Liver (tissue), 9 donors: Measurements from ENCODE around the gene RPL34. TPM values are rescaled to one million over a fixed set of nuclear protein-coding genes. Genes with fewer than 3 reads are reported as not detected.
A peak's percentile ranks its signal among the peaks of the same experiment; 100 is the strongest.

Experiments used
- DNase-seq: peaks from one replicate; pipeline ENCODE4 v3.0.0-alpha.2; 2017; ENCODE audit warnings: low spot score
- H3K27ac ChIP-seq, 2 donors: one replicate each; pipeline ENCODE4 v1.7.0; 2013; ENCODE audit warnings: inconsistent platforms in 2 of 2, low read length in 2 of 2, control low read depth in 1 of 2, low read depth in 1 of 2, mild to moderate bottlenecking in 1 of 2
- H3K27me3 ChIP-seq, 4 donors: one replicate each; pipeline versions ENCODE4 v1.6.1 to v1.7.0; 2013; ENCODE audit warnings: low read length in 3 of 4, inconsistent platforms in 1 of 4, mild to moderate bottlenecking in 1 of 4, moderate library complexity in 1 of 4; ENCODE audit not compliant: control insufficient read depth in 4 of 4, insufficient read depth in 4 of 4
- H3K36me3 ChIP-seq, 4 donors: one replicate each; pipeline versions ENCODE4 v1.6.1 to v1.7.0; 2013; ENCODE audit warnings: low read length in 3 of 4, mild to moderate bottlenecking in 3 of 4, low read depth in 1 of 4, moderate library complexity in 1 of 4; ENCODE audit not compliant: control insufficient read depth in 4 of 4, insufficient read depth in 3 of 4
- H3K4me1 ChIP-seq, 4 donors: one replicate each; pipeline versions ENCODE4 v1.6.1 to v1.7.0; 2013; ENCODE audit warnings: low read length in 3 of 4, mild to moderate bottlenecking in 3 of 4, moderate library complexity in 1 of 4; ENCODE audit not compliant: control insufficient read depth in 4 of 4, insufficient read depth in 4 of 4
- H3K4me3 ChIP-seq, 3 donors: one replicate each; pipeline versions ENCODE4 v1.6.1 to v1.7.0; 2013; ENCODE audit warnings: low read length in 3 of 3, control low read depth in 1 of 3, low read depth in 1 of 3, mild to moderate bottlenecking in 1 of 3
- H3K9ac ChIP-seq, 2 donors: one replicate each; pipeline ENCODE4 v1.7.0; 2013; ENCODE audit warnings: low read length in 2 of 2, mild to moderate bottlenecking in 2 of 2, moderate library complexity in 2 of 2, control low read depth in 1 of 2, low read depth in 1 of 2
- H3K9me3 ChIP-seq, 4 donors: one replicate each; pipeline versions ENCODE4 v1.6.1 to v1.7.0; 2013; ENCODE audit warnings: low read length in 3 of 4; ENCODE audit not compliant: control insufficient read depth in 4 of 4
- CTCF ChIP-seq: fragments of 150-350 bp; IDR thresholded peaks from 2 replicates; pipeline ENCODE4 v1.5.1; 2017; ENCODE audit warnings: improper control_type of control experiment, low read depth, low read length; ENCODE audit not compliant: missing input control
- EGR1 ChIP-seq, 2 donors: IDR thresholded peaks; 2 replicates each; pipeline ENCODE4 v1.6.1; 2016 to 2018; ENCODE audit warnings: antibody characterized with exemption in 2 of 2, low read depth in 2 of 2
- FOXA1 ChIP-seq: IDR thresholded peaks from 2 replicates; pipeline ENCODE4 v1.6.1; 2016; ENCODE audit warnings: antibody characterized with exemption
- FOXA2 ChIP-seq: IDR thresholded peaks from 2 replicates; pipeline ENCODE4 v1.6.1; 2016; ENCODE audit warnings: antibody characterized with exemption
- GABPA ChIP-seq, 2 donors: IDR thresholded peaks in 1 of 2; conservative IDR thresholded peaks in 1 of 2; 2 replicates each; pipeline ENCODE4 v1.6.1; 2016; ENCODE audit warnings: antibody characterized with exemption in 2 of 2, mild to moderate bottlenecking in 1 of 2, moderate library complexity in 1 of 2
- HNF4A ChIP-seq, 2 donors: conservative IDR thresholded peaks; 2 replicates each; pipeline ENCODE4 v1.6.1; 2016; ENCODE audit warnings: antibody characterized with exemption in 2 of 2, mild to moderate bottlenecking in 2 of 2
- HNF4G ChIP-seq: IDR thresholded peaks from 2 replicates; pipeline ENCODE4 v1.6.1; 2016; ENCODE audit warnings: antibody characterized with exemption
- JUND ChIP-seq, 2 donors: IDR thresholded peaks; 2 replicates each; pipeline ENCODE4 v1.6.1; 2016; ENCODE audit warnings: antibody characterized with exemption in 2 of 2
- MAX ChIP-seq: IDR thresholded peaks from 2 replicates; pipeline ENCODE4 v1.6.1; 2016; ENCODE audit warnings: antibody characterized with exemption
- NR2F2 ChIP-seq: IDR thresholded peaks from 2 replicates; pipeline ENCODE4 v1.6.1; 2016; ENCODE audit warnings: antibody characterized with exemption
- RAD21 ChIP-seq, 2 donors: IDR thresholded peaks; 2 replicates each; pipeline ENCODE4 v1.6.1; 2016; ENCODE audit warnings: antibody characterized with exemption in 2 of 2, mild to moderate bottlenecking in 2 of 2
- REST ChIP-seq: IDR thresholded peaks from 2 replicates; pipeline ENCODE4 v1.6.1; 2016; ENCODE audit warnings: antibody characterized with exemption, mild to moderate bottlenecking
- RXRA ChIP-seq, 2 donors: IDR thresholded peaks; 2 replicates each; pipeline ENCODE4 v1.6.1; 2017 to 2018; ENCODE audit warnings: antibody characterized with exemption in 2 of 2, mild to moderate bottlenecking in 1 of 2
- SP1 ChIP-seq: IDR thresholded peaks from 2 replicates; pipeline ENCODE4 v1.6.1; 2018; ENCODE audit warnings: antibody characterized with exemption, mild to moderate bottlenecking
- TAF1 ChIP-seq: conservative IDR thresholded peaks from 2 replicates; pipeline ENCODE4 v1.6.1; 2016; ENCODE audit warnings: antibody characterized with exemption, mild to moderate bottlenecking
- YY1 ChIP-seq: IDR thresholded peaks from 2 replicates; pipeline ENCODE4 v1.6.1; 2016; ENCODE audit warnings: antibody characterized with exemption, mild to moderate bottlenecking
- WGBS: extraction: QIAGEN DNeasy Blood & Tissue Kit; methylation state at CpG from one replicate; pipeline ENCODE4 v1.1.7; 2013; 5-methylcytosine and 5-hydroxymethylcytosine counted together
- polyA plus RNA-seq, 2 donors: library from polyadenylated mRNA; stranded (reverse) in 1 of 2; unstranded in 1 of 2; fragments of 200-250 nt in 1 of 2; fragments of >200 nt in 1 of 2; fragmentation: Nextera tagmentation in 1 of 2; extraction: Ambion mirVana in 1 of 2; gene quantifications; one replicate each; pipeline versions ENCODE4 v1.2.1 to v1.2.3, GENCODE V29; 2013 to 2015
- total RNA-seq, 2 donors: library from RNA; depleted of rRNA; stranded (reverse); fragments of >200 nt; gene quantifications; one replicate each; pipeline ENCODE4 v1.2.3, GENCODE V29; 2014
- TF ChIP-seq, protein P1 (sequence below): IDR thresholded peaks from 2 replicates; pipeline ENCODE4 v1.6.1; 2016; ENCODE audit warnings: antibody characterized with exemption
- TF ChIP-seq, protein P2 (sequence below): IDR thresholded peaks from 2 replicates; pipeline ENCODE4 v1.6.1; 2016; ENCODE audit warnings: antibody characterized with exemption
- donor health status: healthy.
- donor health status: healthy.
- donor health status: healthy.
- donor health status: healthy.
- donor health status: healthy.

The RPL34 gene
- total and polyA plus RNA-seq, 4 donors = 138 to 1,016 (median 510) TPM

GRCh38 chr4:108620933-108621905 lies 843 bp downstream of the RPL34 start:
- no peak for DNase-seq
- TF ChIP-seq RXRA (IDR thresholded peaks at IDR 0.05) = no peak
- no peak for TF ChIP-seq HNF4A (conservative IDR thresholded peaks at IDR 0.05)
- TF ChIP-seq, protein P1, sequence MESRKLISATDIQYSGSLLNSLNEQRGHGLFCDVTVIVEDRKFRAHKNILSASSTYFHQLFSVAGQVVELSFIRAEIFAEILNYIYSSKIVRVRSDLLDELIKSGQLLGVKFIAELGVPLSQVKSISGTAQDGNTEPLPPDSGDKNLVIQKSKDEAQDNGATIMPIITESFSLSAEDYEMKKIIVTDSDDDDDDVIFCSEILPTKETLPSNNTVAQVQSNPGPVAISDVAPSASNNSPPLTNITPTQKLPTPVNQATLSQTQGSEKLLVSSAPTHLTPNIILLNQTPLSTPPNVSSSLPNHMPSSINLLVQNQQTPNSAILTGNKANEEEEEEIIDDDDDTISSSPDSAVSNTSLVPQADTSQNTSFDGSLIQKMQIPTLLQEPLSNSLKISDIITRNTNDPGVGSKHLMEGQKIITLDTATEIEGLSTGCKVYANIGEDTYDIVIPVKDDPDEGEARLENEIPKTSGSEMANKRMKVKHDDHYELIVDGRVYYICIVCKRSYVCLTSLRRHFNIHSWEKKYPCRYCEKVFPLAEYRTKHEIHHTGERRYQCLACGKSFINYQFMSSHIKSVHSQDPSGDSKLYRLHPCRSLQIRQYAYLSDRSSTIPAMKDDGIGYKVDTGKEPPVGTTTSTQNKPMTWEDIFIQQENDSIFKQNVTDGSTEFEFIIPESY = no peak
- TF ChIP-seq CTCF = no peak
- no peak for TF ChIP-seq FOXA1
- no peak for TF ChIP-seq NR2F2
- TF ChIP-seq, protein P2, sequence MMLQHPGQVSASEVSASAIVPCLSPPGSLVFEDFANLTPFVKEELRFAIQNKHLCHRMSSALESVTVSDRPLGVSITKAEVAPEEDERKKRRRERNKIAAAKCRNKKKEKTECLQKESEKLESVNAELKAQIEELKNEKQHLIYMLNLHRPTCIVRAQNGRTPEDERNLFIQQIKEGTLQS = no peak
- no peak for TF ChIP-seq YY1
- no peak for TF ChIP-seq MAX
- TF ChIP-seq GABPA (IDR thresholded peaks at IDR 0.05 in 1 of 2, conservative IDR thresholded peaks at IDR 0.05 in 1 of 2) = no peak
- no peak for TF ChIP-seq REST
- no peak for TF ChIP-seq JUND (IDR thresholded peaks at IDR 0.05)
- no peak for TF ChIP-seq SP1
- TF ChIP-seq RAD21 (IDR thresholded peaks at IDR 0.05) = no peak
- TF ChIP-seq EGR1 (IDR thresholded peaks at IDR 0.05; ENCODE audit: low read depth in 2 of 2) = no peak
- TF ChIP-seq HNF4G = no peak
- TF ChIP-seq FOXA2 = no peak
- TF ChIP-seq TAF1 = no peak
- Histone ChIP-seq H3K4me1 (peaks cover 1 to 18% (median 10%) of the 10 kb centered on the region in 4 donors), H3K9me3 (no peaks in the 10 kb centered on the region), H3K36me3 (peaks cover 12 to 43% (median 33%) of the 10 kb centered on the region in 4 donors), H3K27ac (peak overlapping the region; percentile 78), H3K27me3 (no peaks in the 10 kb centered on the region), H3K9ac (peak overlapping the region; percentile 92 to 93), H3K4me3 (peak overlapping the region; percentile 66 to 99 (median 86))
- WGBS = 10% methylated on average over 23 of the region's 23 CpGs
